ENCODE measurements around the gene MAG. TPM values are rescaled to one million over a fixed set of nuclear protein-coding genes. Genes with fewer than 3 reads are reported as not detected.

The MAG gene
- total and polyA plus RNA-seq, 2 of the 13 experiments (the other 11 are each of a cell fraction or from before 2014, with no cell fraction given), result 0.20 to 1.3 TPM

- TF ChIP-seq, protein P1, sequence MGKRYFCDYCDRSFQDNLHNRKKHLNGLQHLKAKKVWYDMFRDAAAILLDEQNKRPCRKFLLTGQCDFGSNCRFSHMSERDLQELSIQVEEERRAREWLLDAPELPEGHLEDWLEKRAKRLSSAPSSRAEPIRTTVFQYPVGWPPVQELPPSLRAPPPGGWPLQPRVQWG (CRISPR knock-in tag; IDR thresholded peaks at IDR 0.05; ENCODE audit: borderline replicate concordance, low read depth), result no peak
- peak; percentile 53; the same call in 1 of the 2 replicates for TF ChIP-seq GABPB1 (CRISPR knock-in tag; IDR thresholded peaks at IDR 0.05)
- TF ChIP-seq ESRRA (CRISPR knock-in tag; IDR thresholded peaks at IDR 0.05; ENCODE audit: low read depth), result peak; percentile 56; the same call in 1 of the 2 replicates
- TF ChIP-seq AHDC1 (CRISPR knock-in tag; IDR thresholded peaks at IDR 0.05; ENCODE audit: borderline replicate concordance), result no peak
- no peak for TF ChIP-seq KLF13 (CRISPR knock-in tag; IDR thresholded peaks at IDR 0.05)
- TF ChIP-seq DPF2 (CRISPR knock-in tag; IDR thresholded peaks at IDR 0.05; ENCODE audit: borderline replicate concordance, low read depth), result peak; percentile 54; the same call in 1 of the 2 replicates
- peak; percentile 70 for TF ChIP-seq ZFX (CRISPR knock-in tag; IDR thresholded peaks at IDR 0.05; ENCODE audit: low read depth)
- no peak for TF ChIP-seq SOX6 (IDR thresholded peaks at IDR 0.05)
- TF ChIP-seq SOX6 (CRISPR knock-in tag; IDR thresholded peaks at IDR 0.05), result peak; percentile 19; the same call in 1 of the 2 replicates
- no peak for TF ChIP-seq ZNF572 (CRISPR knock-in tag; IDR thresholded peaks at IDR 0.05)
- peak; percentile 52 for TF ChIP-seq ARNTL (CRISPR knock-in tag; IDR thresholded peaks at IDR 0.05)
- TF ChIP-seq, protein P2, sequence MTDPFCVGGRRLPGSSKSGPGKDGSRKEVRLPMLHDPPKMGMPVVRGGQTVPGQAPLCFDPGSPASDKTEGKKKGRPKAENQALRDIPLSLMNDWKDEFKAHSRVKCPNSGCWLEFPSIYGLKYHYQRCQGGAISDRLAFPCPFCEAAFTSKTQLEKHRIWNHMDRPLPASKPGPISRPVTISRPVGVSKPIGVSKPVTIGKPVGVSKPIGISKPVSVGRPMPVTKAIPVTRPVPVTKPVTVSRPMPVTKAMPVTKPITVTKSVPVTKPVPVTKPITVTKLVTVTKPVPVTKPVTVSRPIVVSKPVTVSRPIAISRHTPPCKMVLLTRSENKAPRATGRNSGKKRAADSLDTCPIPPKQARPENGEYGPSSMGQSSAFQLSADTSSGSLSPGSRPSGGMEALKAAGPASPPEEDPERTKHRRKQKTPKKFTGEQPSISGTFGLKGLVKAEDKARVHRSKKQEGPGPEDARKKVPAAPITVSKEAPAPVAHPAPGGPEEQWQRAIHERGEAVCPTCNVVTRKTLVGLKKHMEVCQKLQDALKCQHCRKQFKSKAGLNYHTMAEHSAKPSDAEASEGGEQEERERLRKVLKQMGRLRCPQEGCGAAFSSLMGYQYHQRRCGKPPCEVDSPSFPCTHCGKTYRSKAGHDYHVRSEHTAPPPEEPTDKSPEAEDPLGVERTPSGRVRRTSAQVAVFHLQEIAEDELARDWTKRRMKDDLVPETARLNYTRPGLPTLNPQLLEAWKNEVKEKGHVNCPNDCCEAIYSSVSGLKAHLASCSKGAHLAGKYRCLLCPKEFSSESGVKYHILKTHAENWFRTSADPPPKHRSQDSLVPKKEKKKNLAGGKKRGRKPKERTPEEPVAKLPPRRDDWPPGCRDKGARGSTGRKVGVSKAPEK (CRISPR knock-in tag; IDR thresholded peaks at IDR 0.05; ENCODE audit: borderline replicate concordance), result no peak
- TF ChIP-seq JARID2 (CRISPR knock-in tag; IDR thresholded peaks at IDR 0.05; ENCODE audit: insufficient replicate concordance), result no peak
- no peak for TF ChIP-seq LRRFIP1 (CRISPR knock-in tag; conservative IDR thresholded peaks at IDR 0.05)
- TF ChIP-seq U2AF2 (IDR thresholded peaks at IDR 0.05; ENCODE audit: low read depth, low read length), result no peak
Measured at GRCh38 chr19:35279985-35280821, 11.8 kb upstream of the MAG start (continued).
